BE2C (cell line): Measurements from ENCODE around the gene TSPAN9.

Source experiments
- DNase-seq: peaks from one replicate; pipeline ENCODE4 v3.0.0-alpha.2; 2020
- H3K27me3 ChIP-seq: fragments of 250-450 bp; sonication (Bioruptor Pico); 2 replicates; pipeline ENCODE4 v1.5.1; 2020; ENCODE audit warnings: mild to moderate bottlenecking
- H3K36me3 ChIP-seq: fragments of 250-450 bp; sonication (Bioruptor Pico); 2 replicates; pipeline ENCODE4 v1.5.1; 2020; ENCODE audit warnings: mild to moderate bottlenecking
- H3K4me1 ChIP-seq: fragments of 250-450 bp; sonication (Bioruptor Pico); 2 replicates; pipeline ENCODE4 v1.5.1; 2020
- H3K4me3 ChIP-seq: 2 replicates; pipeline ENCODE4 v1.5.1; 2011; ENCODE audit warnings: low read depth, low read length
- H3K9me3 ChIP-seq: fragments of 250-450 bp; sonication (Bioruptor Pico); 2 replicates; pipeline ENCODE4 v1.5.1; 2020
- CTCF ChIP-seq: IDR thresholded peaks from 2 replicates; pipeline ENCODE4 v1.5.1; 2012; ENCODE audit warnings: mild to moderate bottlenecking, low read depth, low read length

Gene TSPAN9

GRCh38 chr12:3130057-3130830 lies 53.1 kb downstream of the TSPAN9 start:
- H3K4me1 ChIP-seq: peaks cover 6% of the 10 kb centered on the region
- H3K36me3 ChIP-seq: no peaks in the 10 kb centered on the region
- H3K27me3 ChIP-seq: no peaks in the 10 kb centered on the region
- no peak for TF ChIP-seq CTCF
- no peaks in the 10 kb centered on the region for H3K9me3 ChIP-seq
- H3K4me3 ChIP-seq: no peak overlapping the region
- no peak for DNase-seq

- H3K4me1 ChIP-seq: peaks cover 6% of the 10 kb centered on the region
- no peak overlapping the region for H3K4me3 ChIP-seq
- H3K27me3 ChIP-seq: no peaks in the 10 kb centered on the region
- no peak for TF ChIP-seq CTCF
- no peaks in the 10 kb centered on the region for H3K36me3 ChIP-seq
- no peaks in the 10 kb centered on the region for H3K9me3 ChIP-seq
- no peak for DNase-seq
These were observed 54.0 kb downstream of the TSPAN9 start for GRCh38 chr12:3131129-3131528.

GRCh38 chr12:3132636-3133404 lies 55.6 kb downstream of the TSPAN9 start:
- Histone ChIP-seq H3K9me3 (no peaks in the 10 kb centered on the region), H3K36me3 (no peaks in the 10 kb centered on the region), H3K27me3 (no peaks in the 10 kb centered on the region), H3K4me1 (peaks cover 13% of the 10 kb centered on the region), H3K4me3 (no peak overlapping the region)
- no peak for TF ChIP-seq CTCF
- DNase-seq: peak; percentile 34

GRCh38 chr12:3133405-3133783 lies 56.2 kb downstream of the TSPAN9 start:
- H3K27me3 ChIP-seq: no peaks in the 10 kb centered on the region
- DNase-seq: no peak
- H3K4me3 ChIP-seq: no peak overlapping the region
- H3K4me1 ChIP-seq: peaks cover 13% of the 10 kb centered on the region
- no peak for TF ChIP-seq CTCF
- no peaks in the 10 kb centered on the region for H3K36me3 ChIP-seq
- no peaks in the 10 kb centered on the region for H3K9me3 ChIP-seq

GRCh38 chr12:3134126-3134525 lies 56.9 kb downstream of the TSPAN9 start:
- Histone ChIP-seq H3K36me3 (no peaks in the 10 kb centered on the region), H3K9me3 (no peaks in the 10 kb centered on the region), H3K4me1 (peaks cover 13% of the 10 kb centered on the region), H3K4me3 (no peak overlapping the region), H3K27me3 (no peaks in the 10 kb centered on the region)
- TF ChIP-seq CTCF: no peak
- no peak for DNase-seq
